ENCODE results near the gene IL4R.
"Not testable (repeated sequence)": the region's sequence is repeated elsewhere in the genome, so short reads cannot be mapped to it uniquely, and the experiment has no call there.

Gene IL4R

GRCh38 chr16:27327586-27327915 is 13.8 kb downstream of the IL4R start:
- in situ Hi-C loops (cut with MboI; ENCODE audit: low sequenced_read_pairs), result no loop called here

GRCh38 chr16:27328937-27329336 is 15.2 kb downstream of the IL4R start:
- in situ Hi-C loops (cut with MboI; ENCODE audit: low sequenced_read_pairs), result no loop called here

GRCh38 chr16:27329376-27330079 is 15.8 kb downstream of the IL4R start:
- in situ Hi-C loops (cut with MboI; ENCODE audit: low sequenced_read_pairs), result not testable (repeated sequence)

GRCh38 chr16:27330542-27330941 is 16.8 kb downstream of the IL4R start:
- in situ Hi-C loops (cut with MboI; ENCODE audit: low sequenced_read_pairs), result no loop called here

GRCh38 chr16:27332105-27332504 is 18.3 kb downstream of the IL4R start:
- in situ Hi-C loops (cut with MboI; ENCODE audit: low sequenced_read_pairs), result no loop called here

- in situ Hi-C loops (cut with MboI; ENCODE audit: low sequenced_read_pairs), result no loop called here
These were observed 19.3 kb downstream of the IL4R start for GRCh38 chr16:27333104-27333503.

GRCh38 chr16:27333549-27333948 is 19.8 kb downstream of the IL4R start:
- in situ Hi-C loops (cut with MboI; ENCODE audit: low sequenced_read_pairs), result no loop called here

- in situ Hi-C loops (cut with MboI; ENCODE audit: low sequenced_read_pairs), result no loop called here
These were observed 20.5 kb downstream of the IL4R start for GRCh38 chr16:27334192-27334764.

GRCh38 chr16:27334838-27335237 is 21.1 kb downstream of the IL4R start:
- in situ Hi-C loops (cut with MboI; ENCODE audit: low sequenced_read_pairs), result no loop called here

GRCh38 chr16:27335349-27336053 is 21.7 kb downstream of the IL4R start:
- in situ Hi-C loops (cut with MboI; ENCODE audit: low sequenced_read_pairs), result no loop called here

- in situ Hi-C loops (cut with MboI; ENCODE audit: low sequenced_read_pairs), result no loop called here
These were observed 23.2 kb downstream of the IL4R start for GRCh38 chr16:27337024-27337423.

- in situ Hi-C loops (cut with MboI; ENCODE audit: low sequenced_read_pairs), result no loop called here
These were observed 25.4 kb downstream of the IL4R start for GRCh38 chr16:27339180-27339579.

- in situ Hi-C loops (cut with MboI; ENCODE audit: low sequenced_read_pairs), result no loop called here
These were observed 26.9 kb downstream of the IL4R start for GRCh38 chr16:27340654-27341053.

GRCh38 chr16:27341549-27341948 is 27.8 kb downstream of the IL4R start:
- in situ Hi-C loops (cut with MboI; ENCODE audit: low sequenced_read_pairs), result no loop called here

- in situ Hi-C loops (cut with MboI; ENCODE audit: low sequenced_read_pairs), result no loop called here
These were observed 28.2 kb downstream of the IL4R start for GRCh38 chr16:27341971-27342370.

GRCh38 chr16:27344721-27345120 is 30.9 kb downstream of the IL4R start:
- in situ Hi-C loops (cut with MboI; ENCODE audit: low sequenced_read_pairs), result no loop called here

- in situ Hi-C loops (cut with MboI; ENCODE audit: low sequenced_read_pairs), result no loop called here
These were observed 31.4 kb downstream of the IL4R start for GRCh38 chr16:27345201-27345600.

- in situ Hi-C loops (cut with MboI; ENCODE audit: low sequenced_read_pairs), result no loop called here
These were observed 33.0 kb downstream of the IL4R start for GRCh38 chr16:27346819-27347218.

- in situ Hi-C loops (cut with MboI; ENCODE audit: low sequenced_read_pairs), result no loop called here
These were observed 34.3 kb downstream of the IL4R start for GRCh38 chr16:27347930-27348685.

- in situ Hi-C loops (cut with MboI; ENCODE audit: low sequenced_read_pairs), result no loop called here
These were observed 35.5 kb downstream of the IL4R start for GRCh38 chr16:27349276-27349675.

GRCh38 chr16:27350006-27350405 is 36.2 kb downstream of the IL4R start:
- in situ Hi-C loops (cut with MboI; ENCODE audit: low sequenced_read_pairs), result no loop called here

GRCh38 chr16:27351989-27352388 is 38.2 kb downstream of the IL4R start:
- in situ Hi-C loops (cut with MboI; ENCODE audit: low sequenced_read_pairs), result no loop called here
